ENCODE measurements around the gene ASTN2.

GRCh38 chr9:117104206-117104605 lies 310.7 kb downstream of the ASTN2 start:
- no peak for TF ChIP-seq POLR2A (IDR thresholded peaks at IDR 0.05; ENCODE audit: low read length)
- TF ChIP-seq GATA1 (IDR thresholded peaks at IDR 0.05; ENCODE audit: low read depth, low read length), result no peak

Measured in erythroblast (primary cell).